NCI-H774 (cell line): ENCODE data around the gene ATP8A2.
A peak's percentile ranks its signal among the peaks of the same experiment; 100 is the strongest.
"Not testable (repeated sequence)": the region's sequence is repeated elsewhere in the genome, so short reads cannot be mapped to it uniquely, and the experiment has no call there.

Experiments
- DNase-seq: peaks from one replicate; lab custom pipeline; 2025; lab: John Stamatoyannopoulos, UW

Gene ATP8A2

DNA sequence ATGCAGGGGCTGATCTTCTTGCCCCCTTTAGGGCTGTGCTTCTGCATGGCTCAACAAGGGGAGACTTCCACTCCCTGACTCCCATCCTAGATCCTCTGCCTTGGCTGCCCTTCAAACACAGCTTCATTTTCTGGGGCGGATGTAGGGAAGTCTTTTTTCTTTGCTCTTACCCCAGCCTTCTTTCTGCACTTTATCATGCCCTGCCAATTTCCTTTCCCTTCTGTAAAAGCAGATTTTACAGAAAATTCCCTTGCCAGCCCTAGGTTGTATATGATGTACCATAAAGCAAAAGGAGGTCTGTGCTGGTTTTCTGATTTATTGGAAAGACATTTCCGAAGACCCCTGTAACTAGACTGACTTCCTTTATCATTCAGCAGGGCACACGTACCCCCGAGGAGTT, 396.6 kb downstream of the ATP8A2 start:
- no peak for DNase-seq

DNA sequence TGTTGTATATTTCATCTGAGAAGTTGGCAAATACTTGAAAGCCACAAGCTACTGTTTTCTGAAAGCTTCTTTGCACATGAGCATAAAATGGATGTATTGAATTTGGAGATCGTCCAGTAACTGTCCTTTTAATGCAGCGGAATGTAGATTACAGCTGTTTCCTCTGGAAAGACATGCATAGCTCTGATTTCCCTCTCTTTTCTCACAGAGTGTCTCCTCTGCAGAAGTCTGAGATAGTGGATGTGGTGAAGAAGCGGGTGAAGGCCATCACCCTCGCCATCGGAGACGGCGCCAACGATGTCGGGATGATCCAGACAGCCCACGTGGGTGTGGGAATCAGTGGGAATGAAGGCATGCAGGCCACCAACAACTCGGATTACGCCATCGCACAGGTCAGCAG, 397.1 kb downstream of the ATP8A2 start:
- DNase-seq = no peak

DNA sequence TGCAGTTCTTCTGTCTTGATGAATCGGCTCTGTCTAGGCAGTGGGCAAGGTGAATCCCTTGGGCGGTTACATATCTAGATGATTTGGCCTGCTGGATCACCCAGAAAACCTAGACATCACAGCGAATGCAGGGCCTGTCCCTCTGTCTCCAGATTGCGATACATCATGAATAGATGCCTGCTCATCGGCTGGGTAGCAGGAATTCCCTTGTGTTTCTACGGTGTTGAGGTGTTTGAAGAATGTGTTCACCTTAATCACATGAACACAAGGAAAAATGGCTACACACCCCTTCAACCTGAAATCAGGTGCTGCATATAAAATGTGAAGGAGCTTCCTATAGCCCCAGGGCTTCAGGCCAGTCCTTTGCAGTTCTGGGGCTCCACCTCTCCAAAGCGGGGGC, 398.8 kb downstream of the ATP8A2 start:
- no peak for DNase-seq

DNA sequence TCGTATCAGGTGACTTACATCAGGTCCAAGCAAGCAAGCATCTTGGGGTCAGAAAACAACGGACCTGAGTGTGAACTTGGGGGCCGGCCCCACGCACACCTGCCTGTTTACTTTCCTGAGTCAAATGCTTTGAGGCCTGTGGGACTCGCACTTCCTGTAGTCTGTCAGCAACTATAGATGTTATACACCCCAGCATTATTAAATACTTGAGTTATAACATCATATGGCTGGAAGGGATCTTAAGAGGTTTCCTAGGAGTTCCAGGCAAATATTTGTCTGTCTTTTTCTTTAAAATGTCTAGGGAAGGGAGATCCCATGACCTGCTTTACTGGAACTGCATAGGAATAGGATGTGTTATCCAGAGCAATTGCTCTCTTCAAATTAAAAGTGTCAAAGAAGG, 399.4 kb downstream of the ATP8A2 start:
- no peak for DNase-seq

DNA sequence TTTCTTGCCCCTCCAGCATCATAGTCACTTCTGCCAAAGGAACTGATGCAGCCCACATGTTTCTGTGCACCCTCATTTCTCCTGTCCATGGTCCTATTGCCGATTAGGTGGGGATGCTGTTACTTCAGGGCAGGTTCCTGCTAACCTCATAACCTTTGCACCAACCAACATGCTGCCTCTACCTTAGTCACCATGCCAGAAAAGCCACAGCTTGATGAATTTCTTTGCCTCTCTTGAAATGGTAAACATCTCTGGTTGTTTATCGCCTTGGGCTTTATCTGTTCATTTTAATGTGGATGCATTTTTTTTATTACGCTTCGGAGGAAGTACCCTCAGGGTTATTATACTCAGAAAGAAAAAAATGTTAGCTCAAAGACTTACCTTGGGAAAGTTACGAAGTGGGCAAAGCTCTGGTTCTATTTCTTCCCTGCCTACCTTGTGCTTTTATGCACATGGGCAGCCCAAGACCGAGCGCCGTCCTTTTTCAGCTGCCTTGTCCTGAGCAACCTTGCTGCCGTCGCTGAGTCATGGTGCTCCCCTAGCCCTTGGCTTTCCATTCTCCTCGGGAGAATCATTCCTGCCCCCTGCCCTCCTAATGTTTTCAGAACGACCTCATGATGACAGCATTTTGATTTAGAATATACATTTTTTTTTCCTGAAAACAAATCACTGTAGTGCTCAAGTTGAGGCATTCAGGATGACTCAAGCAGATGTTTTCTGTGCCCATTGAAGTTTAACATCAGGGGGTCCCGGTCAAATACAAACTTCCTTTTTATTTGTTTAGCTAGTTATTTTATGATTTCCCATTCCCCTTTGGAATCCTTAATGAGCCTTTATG, 400.1 kb downstream of the ATP8A2 start:
- no peak for DNase-seq

DNA sequence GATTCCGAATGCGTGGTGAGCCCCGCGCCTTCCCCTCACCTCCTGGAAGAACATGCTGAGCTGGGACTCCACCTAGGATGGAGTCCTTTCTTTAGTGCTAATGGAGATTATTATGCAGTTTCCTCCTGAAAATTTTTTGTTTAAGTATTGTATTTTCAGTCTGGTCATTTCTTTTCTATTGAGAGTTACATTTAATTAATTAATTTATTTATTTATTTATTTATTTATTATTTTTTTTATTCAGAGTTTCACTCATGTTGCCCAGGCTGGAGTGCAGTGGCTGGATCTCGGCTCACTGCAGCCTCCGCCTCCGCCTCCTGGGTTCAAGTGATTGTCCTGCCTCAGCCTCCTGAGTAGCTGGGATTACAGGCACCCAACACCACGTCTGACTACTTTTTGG, 400.8 kb downstream of the ATP8A2 start:
- DNase-seq = not testable (repeated sequence)

DNA sequence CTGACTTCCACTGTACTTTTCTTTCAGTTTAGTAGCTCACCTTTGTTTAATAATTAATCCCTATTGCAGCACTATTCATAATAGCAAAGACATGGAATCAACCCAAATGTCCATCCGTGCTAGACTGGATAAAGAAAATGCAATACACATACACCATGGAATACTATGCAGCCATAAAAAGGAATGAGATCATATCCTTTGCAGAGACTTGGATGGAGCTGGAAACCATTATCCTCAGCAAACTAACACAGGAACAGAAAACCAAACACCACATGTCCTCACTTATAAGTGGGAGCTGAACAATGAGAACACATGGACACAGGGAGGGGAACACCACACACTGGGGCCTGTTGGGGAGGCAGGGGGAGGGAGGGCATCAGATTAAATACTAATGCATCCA, 402.3 kb downstream of the ATP8A2 start:
- not testable (repeated sequence) for DNase-seq

DNA sequence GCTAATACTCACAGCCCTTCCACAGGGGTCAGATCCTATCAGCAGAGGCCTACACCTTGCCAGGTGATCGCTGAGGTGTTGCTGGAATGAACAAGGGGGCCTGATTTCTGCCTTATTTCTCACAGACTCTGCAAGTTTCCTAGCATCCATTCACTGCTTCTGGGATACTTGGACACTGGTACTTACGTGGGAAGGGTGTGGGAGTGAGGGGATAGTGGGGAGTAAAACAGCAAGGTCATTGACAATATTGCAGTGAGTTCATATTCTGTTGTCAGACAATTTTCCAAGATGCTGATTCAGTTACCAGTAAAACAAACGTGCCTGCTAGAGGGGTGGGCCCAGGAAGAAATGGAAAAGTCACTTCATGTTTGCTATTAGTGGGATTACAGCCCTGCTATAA, 403.5 kb downstream of the ATP8A2 start:
- no peak for DNase-seq

DNA sequence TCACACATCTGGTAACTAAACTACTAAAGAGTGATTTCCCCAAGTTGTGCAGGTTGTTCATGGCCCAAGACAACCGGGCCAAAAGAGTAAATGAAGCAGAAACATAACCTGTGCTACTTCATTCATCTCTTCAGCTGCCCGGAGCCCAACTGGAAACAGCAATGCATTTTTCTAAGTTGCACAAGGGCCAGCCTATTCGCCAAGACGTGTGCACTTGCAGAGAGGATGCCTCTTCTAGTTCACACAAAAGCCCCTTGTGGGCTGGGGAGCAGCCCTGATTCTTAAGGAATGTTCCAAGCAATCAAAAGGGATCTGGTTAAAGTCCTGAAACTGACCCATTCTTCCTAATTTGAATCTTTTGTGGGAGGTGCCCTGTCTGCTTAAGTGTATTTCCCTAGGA, 404.2 kb downstream of the ATP8A2 start:
- DNase-seq = no peak

DNA sequence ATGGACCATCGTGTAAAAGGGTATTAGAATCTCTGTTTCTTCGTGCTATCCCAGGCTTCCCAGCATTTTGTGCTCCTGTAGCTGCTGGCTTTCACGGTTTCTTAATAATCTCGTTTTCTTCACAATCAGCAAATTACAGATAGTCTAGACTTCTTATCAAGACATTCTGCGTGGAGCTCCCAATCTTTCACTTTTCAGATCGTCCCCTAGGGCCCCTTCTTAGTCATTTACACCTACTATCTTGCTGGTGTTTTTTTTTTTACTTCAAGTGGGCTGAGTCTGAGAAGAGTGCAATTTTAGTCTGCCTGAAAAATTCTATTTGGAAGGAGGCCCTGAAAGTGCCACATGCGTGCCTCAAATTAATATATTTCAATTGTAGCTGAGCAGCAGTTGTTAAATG, 404.9 kb downstream of the ATP8A2 start:
- DNase-seq = no peak

DNA sequence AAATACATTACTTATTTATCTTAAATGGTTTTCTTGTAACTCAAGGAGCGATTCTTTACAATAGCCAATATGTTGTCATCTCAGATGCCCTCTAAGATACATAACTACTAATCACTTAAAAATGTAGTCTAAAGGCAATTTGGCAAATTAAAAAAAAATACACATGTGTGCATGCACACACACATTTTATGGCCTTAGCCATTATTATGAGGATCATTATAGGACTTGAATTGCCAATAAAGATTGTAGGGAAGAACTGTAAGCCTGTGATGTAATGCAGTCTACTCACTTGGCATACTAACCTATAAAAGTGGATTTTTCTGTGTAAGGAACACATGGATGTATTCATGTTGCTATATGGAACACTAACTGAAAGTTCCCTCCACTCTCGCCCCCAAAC, 405.7 kb downstream of the ATP8A2 start:
- no peak for DNase-seq

DNA sequence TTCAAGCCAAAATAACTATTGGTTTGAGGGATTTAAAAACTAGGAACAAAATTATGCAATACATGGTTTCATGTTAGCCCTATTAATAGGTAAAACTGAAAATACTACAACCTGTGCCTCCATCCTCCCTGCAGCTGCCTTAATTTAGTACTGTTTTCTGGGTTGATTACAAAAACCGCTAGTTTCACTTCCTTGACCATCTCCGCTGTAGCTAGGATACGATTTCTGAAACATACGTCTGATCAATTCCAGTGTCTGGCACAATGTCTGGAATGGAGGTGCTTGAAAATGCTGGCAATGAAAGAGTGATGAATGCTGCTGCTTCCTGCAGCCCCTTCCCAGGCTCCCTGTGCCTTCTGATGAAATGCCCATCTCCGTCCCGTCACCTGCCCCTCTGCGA, 406.6 kb downstream of the ATP8A2 start:
- DNase-seq = no peak

DNA sequence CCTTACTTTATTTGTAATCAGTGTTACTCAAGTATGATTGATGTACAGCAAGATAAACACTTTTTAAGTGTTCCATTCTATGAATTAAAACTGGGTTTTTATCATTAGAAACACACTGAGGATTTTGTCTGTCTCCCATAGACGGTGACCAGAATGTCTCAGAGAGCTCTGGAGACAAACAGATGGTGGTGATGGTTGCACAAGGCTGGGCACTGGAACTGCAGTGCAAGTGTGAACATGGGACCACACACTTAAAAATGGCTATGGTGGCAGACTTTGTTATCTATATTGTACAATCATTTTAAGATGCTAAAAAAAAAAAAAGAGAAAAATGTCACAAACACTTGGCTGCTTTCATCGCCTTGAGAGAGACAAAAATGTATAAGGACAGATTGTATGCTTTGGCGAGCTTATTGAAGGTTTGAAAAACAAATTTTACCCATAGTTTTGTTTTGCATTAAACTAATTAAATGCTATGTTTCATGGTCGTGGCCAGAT, 407.1 kb downstream of the ATP8A2 start:
- no peak for DNase-seq

DNA sequence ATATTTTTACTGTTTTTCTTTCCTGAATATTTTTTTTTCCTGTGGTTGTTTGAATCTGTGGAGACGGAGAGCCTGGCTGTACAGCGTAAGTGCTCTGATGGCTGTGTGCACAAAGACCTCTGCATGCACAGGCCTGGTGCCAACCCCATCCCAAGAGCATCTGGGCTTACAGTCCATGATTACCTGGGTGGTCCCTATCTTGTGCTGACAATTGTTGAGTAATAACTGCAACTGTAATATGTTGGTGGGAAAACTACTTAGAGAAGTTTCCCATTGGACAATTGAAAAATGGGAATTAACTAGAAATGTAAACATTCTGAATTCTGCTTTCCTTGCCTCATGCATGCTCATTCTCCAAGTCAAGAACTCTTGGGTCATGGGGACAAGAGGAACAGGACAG, 411.3 kb downstream of the ATP8A2 start:
- no peak for DNase-seq

DNA sequence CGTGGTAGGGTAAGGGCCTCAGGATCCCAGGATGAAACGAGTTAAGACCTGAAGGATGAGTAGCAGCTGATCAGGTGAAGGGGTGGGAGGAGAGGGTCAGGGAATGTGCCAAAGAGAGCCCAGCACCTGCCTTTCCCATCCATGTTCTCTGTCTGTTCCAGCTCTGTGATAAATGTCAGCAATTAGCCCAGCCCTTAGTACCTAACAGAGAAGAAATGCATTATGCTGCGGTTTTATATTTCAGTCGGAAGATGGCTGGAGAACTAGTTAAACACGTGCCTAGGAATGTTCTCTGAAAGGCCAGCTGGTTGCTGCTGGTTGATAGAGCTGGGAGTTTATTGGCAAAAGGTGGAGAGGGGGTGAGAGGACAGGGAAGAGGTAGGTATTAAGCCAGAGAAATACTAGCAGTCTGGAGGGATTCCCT, 411.8 kb downstream of the ATP8A2 start:
- DNase-seq = peak; percentile 34

DNA sequence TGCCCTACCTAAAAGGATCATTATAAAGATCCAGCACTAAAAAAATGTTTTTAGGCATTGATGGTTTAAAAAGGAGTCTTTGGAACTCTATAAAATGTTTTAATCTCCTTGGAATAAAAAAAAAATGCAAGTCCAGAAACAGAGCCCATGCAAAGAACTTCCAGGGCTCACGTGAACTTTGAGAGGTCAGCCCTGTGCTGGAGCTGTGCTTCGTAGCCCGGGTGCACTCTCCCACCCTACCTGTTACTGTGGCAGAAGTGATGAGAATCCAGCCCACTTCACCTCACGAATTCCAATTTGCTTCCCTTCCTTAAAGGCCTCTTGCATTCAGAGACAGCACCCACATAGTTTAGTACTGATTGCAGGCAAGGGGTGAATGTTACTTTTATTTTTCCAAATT, 412.3 kb downstream of the ATP8A2 start:
- DNase-seq = no peak

DNA sequence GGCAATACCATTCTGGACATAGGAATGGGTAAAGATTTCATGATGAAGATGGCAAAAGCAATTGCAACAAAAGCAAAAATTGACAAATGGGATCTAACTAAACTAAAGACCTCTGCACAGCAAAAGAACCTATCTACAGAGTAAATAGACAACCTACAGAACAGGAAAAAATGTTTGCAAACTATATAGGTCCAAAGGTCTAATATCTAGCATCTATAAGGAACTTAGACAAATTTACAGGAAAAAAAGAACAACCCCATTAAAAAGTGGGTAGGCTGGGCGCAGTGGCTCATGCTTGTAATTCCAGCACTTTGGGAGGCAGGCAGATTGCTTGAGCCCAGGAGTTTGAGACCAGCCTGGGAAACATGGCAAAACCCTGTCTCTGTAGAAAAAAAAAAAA, 418.4 kb downstream of the ATP8A2 start:
- DNase-seq = not testable (repeated sequence)

DNA sequence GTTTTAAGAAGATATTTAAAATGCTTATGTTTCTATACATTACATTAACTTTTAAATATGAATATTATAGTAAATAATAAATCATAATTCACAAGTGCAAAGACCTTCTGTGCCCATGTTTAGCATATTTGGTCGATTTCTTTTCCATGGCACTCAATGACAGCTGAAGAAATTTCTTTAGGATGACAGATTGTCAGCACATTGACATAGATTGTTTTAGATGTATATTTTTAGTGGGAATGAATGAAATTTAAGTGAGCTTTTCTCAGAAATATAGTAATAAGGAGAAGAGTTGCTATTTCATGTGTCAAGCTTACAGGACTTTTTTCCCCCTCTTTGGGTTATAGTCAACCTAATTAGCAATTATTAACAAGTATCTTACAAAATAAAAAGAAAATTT, 423.5 kb downstream of the ATP8A2 start:
- no peak for DNase-seq

DNA sequence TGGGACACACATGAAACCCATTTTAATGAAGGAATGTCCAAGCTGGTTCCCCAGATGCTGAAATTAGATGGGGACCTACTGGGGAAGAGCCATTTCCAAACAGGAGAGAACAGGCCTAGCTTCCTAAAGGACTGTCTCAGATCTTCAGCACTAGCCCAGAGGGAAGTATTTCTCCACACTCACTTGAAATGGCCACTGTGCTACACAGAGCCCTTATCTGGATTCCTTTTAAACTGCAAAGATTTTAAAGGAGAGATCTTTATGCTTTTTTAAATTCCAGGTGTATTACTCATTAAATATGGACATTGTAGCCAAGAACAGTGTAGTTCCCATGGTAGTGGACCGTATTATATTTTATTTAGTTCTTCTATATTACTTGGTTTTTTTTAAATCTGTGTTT, 424.7 kb downstream of the ATP8A2 start:
- no peak for DNase-seq

DNA sequence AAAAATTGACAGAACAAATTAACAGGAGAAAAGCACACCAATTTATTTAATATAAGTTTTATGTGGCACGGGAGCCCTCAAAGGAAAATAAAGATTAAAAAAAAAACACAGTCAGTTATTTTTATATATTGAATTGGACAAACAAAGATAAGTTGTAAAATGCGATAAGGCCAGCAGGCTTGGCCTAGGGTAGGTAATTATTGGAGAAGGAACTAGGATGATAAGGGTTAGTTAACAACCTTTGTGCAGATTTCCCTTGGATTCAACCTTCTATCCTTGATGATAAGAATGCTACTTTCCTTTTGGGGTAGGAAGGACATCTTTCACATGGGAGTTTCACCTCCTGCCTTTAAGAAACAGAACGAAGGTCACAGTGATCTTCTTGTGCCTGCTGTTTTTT, 427.2 kb downstream of the ATP8A2 start:
- DNase-seq = no peak

DNA sequence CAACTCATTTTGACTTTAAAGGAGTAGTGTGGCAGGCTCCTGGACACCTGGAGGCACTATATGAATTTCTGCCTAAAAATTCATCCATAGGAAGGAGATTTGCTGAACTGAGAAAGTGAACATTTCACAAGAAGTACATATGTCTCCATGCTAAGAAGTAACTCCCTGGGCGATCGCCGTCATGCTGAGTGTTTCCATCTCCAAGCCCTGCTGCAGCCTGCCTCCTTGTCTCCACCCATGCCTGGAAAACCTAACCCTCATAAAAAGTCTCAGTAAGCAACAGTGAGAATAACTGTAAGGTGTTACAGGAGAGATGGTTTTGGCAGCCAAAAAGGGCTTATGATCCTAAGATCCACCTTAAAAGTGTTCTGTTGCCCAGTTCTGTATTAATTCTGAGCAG, 428.7 kb downstream of the ATP8A2 start:
- DNase-seq = no peak

DNA sequence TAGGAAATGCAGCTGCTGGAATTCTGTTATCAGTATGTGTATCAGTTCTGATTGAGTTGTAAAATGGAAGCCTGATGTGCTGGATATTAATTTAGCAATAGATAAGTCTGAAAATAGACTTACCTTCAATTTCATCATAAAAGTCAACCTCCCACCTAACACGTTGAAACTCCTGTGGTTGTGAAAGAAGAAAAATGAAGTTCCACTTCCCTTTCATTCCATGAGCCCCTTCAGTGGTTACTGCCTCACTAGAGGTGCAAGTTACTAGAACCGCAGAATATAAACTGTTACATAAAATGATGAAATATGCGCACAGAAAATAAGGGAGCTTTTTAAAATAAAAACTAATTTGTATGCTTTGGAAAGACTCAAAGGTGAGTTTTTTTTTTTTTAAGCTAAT, 430.8 kb downstream of the ATP8A2 start:
- no peak for DNase-seq

DNA sequence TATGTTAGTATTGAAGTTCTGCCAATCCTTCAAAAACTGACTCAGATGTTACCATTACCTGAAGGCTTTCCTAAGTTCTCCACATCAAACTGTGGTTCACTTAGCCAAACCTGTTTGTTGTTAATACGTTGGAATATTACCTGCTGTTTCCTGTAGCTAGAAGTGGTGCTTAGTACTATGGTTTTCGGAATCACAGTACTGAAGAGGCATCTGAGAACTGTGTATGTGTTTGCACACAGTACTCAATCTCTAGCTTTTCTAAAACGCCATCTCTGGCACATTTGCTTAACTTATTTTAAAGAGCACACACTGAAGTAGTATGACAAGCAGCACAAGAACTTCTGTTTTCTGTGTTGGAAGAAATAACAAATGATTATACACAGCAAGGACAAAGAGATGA, 431.9 kb downstream of the ATP8A2 start:
- no peak for DNase-seq
